IMR-90 (cell line): Measurements from ENCODE around the gene RAB3A. TPM values are rescaled to one million over a fixed set of nuclear protein-coding genes. Genes with fewer than 3 reads are reported as not detected.

Source experiments
- ATAC-seq: fragments of 200-7000 bp; cut with Tn5 transposase; 2 replicates; pipeline ENCODE4 v1.9.1; 2020; ENCODE audit warnings: low read depth, mild to moderate bottlenecking, moderate library complexity
- BruUV-seq: library from RNA; stranded (reverse); fragments of 400-500 nt; replicated peaks from 2 replicates; lab custom pipeline; 2021; lab: Mats Ljungman, UMichigan
- CTCF ChIA-PET: fragments of 300-600 bp; formaldehyde crosslinking; extraction: SDS; loops from one replicate; lab custom pipeline; 2021; ENCODE audit warnings: antibody characterized with exemption; lab: Yijun Ruan, JAX
- POLR2A ChIA-PET: fragments of 300-600 bp; sonication (Branson Sonifier 250); formaldehyde crosslinking; loops from one replicate; lab custom pipeline; 2022; ENCODE audit warnings: antibody characterized with exemption; ENCODE audit not compliant: unreplicated experiment; lab: Charles Lee
- DNase-seq: peaks from one replicate; pipeline ENCODE4 v3.0.0; 2013
- H2AFZ ChIP-seq: replicated peaks from 2 replicates; pipeline ENCODE3; 2013; ENCODE audit warnings: low read length, mild to moderate bottlenecking; ENCODE audit not compliant: poor library complexity
- H2AK5ac ChIP-seq: 2 replicates; pipeline ENCODE4 v1.6.1; 2013; ENCODE audit warnings: low read depth, low read length, inconsistent platforms
- H2AK9ac ChIP-seq: replicated peaks from 2 replicates; pipeline ENCODE3; 2013; ENCODE audit warnings: mild to moderate bottlenecking, low read depth, low read length, moderate library complexity; ENCODE audit not compliant: poor library complexity
- H2BK120ac ChIP-seq: 2 replicates; pipeline ENCODE4 v1.6.1; 2013; ENCODE audit warnings: low read depth, low read length, inconsistent platforms
- H2BK15ac ChIP-seq: 3 replicates; pipeline ENCODE4 v1.6.1; 2013; ENCODE audit warnings: low read depth, low read length, inconsistent platforms
- H2BK20ac ChIP-seq: 2 replicates; pipeline ENCODE4 v1.6.1; 2013; ENCODE audit warnings: low read depth, mild to moderate bottlenecking, inconsistent platforms, low read length, moderate library complexity
- H2BK5ac ChIP-seq: 2 replicates; pipeline ENCODE4 v1.6.1; 2013; ENCODE audit warnings: mild to moderate bottlenecking, low read depth, low read length, inconsistent platforms; ENCODE audit not compliant: poor library complexity, severe bottlenecking
- H3K14ac ChIP-seq: replicated peaks from 2 replicates; pipeline ENCODE4 v1.6.1; 2013; ENCODE audit warnings: low read depth, low read length, inconsistent platforms
- H3K18ac ChIP-seq: 2 replicates; pipeline ENCODE4 v1.6.1; 2013; ENCODE audit warnings: low read depth, low read length, control low read depth
- H3K23ac ChIP-seq: 2 replicates; pipeline ENCODE4 v1.6.1; 2013; ENCODE audit warnings: low read depth, low read length, inconsistent platforms
- H3K27ac ChIP-seq: 2 replicates; pipeline ENCODE4 v1.5.1; 2013; ENCODE audit warnings: mild to moderate bottlenecking, control low read depth, low read length; ENCODE audit not compliant: insufficient read depth
- H3K27me3 ChIP-seq: 2 replicates; pipeline ENCODE4 v1.6.1; 2013; ENCODE audit warnings: low read length; ENCODE audit not compliant: control insufficient read depth, insufficient read depth
- H3K36me3 ChIP-seq: 2 replicates; pipeline ENCODE4 v1.6.1; 2013; ENCODE audit warnings: low read length, mixed read lengths; ENCODE audit not compliant: control insufficient read depth, insufficient read depth
- H3K4ac ChIP-seq: 2 replicates; pipeline ENCODE4 v1.6.1; 2013; ENCODE audit warnings: low read depth, low read length, inconsistent platforms
- H3K4me1 ChIP-seq: 2 replicates; pipeline ENCODE4 v1.6.1; 2013; ENCODE audit warnings: low read length, mixed read lengths; ENCODE audit not compliant: control insufficient read depth, insufficient read depth
- H3K4me2 ChIP-seq: 2 replicates; pipeline ENCODE4 v1.6.1; 2013; ENCODE audit warnings: low read depth, mild to moderate bottlenecking, control low read depth, low read length, moderate library complexity
- H3K4me3 ChIP-seq: 2 replicates; pipeline ENCODE4 v1.5.1; 2013; ENCODE audit warnings: low read depth, mild to moderate bottlenecking, control low read depth, low read length, moderate library complexity; ENCODE audit not compliant: insufficient read depth
- H3K56ac ChIP-seq: 2 replicates; pipeline ENCODE4 v1.6.1; 2013; ENCODE audit warnings: low read length, inconsistent platforms; ENCODE audit not compliant: insufficient read depth; ENCODE audit errors: extremely low read depth
- H3K79me1 ChIP-seq, 2 experiments: 2 replicates each; pipeline ENCODE4 v1.6.1; 2013; ENCODE audit warnings: low read length in 2 of 2, inconsistent platforms in 1 of 2, low read depth in 1 of 2
- H3K9ac ChIP-seq: 2 replicates; pipeline ENCODE4 v1.6.1; 2013; ENCODE audit warnings: low read depth, low read length, control low read depth
- H3K9me1 ChIP-seq: 2 replicates; pipeline ENCODE4 v1.6.1; 2013; ENCODE audit warnings: low read length, inconsistent platforms; ENCODE audit not compliant: insufficient read depth
- H3K9me3 ChIP-seq: 2 replicates; pipeline ENCODE4 v1.6.1; 2013; ENCODE audit warnings: low read length; ENCODE audit not compliant: control insufficient read depth, insufficient read depth
- H4K20me1 ChIP-seq: 2 replicates; pipeline ENCODE4 v1.6.1; 2013; ENCODE audit warnings: low read length, inconsistent platforms; ENCODE audit not compliant: insufficient read depth
- H4K5ac ChIP-seq: 2 replicates; pipeline ENCODE4 v1.6.1; 2013; ENCODE audit warnings: mild to moderate bottlenecking, low read depth, low read length, control low read depth
- H4K8ac ChIP-seq, 2 experiments: 2 replicates each; pipeline ENCODE4 v1.6.1; 2013; ENCODE audit warnings: low read depth in 2 of 2, low read length in 2 of 2, control low read depth in 1 of 2, inconsistent platforms in 1 of 2
- H4K91ac ChIP-seq: 2 replicates; pipeline ENCODE4 v1.6.1; 2013; ENCODE audit warnings: low read depth, low read length, inconsistent platforms; ENCODE audit not compliant: insufficient read depth
- CHD1 ChIP-seq: IDR thresholded peaks from 2 replicates; pipeline ENCODE4 v1.6.1; 2012; ENCODE audit warnings: low read depth, low read length, improper control_type of control experiment
- MAFK ChIP-seq: IDR thresholded peaks from 2 replicates; pipeline ENCODE4 v1.6.1; 2012; ENCODE audit warnings: low read depth, low read length, improper control_type of control experiment
- NFE2L2 ChIP-seq: fragments of 150-350 bp; IDR thresholded peaks from 2 replicates; pipeline ENCODE4 v1.6.1; 2016; ENCODE audit warnings: low read depth, mild to moderate bottlenecking, low read length
- WGBS, 2 experiments: methylation state at CpG; one replicate each; pipeline versions ENCODE4 v1.1.5 to v1.1.7; 2013; ENCODE audit warnings: missing lambda C conversion rate in 2 of 2; ENCODE audit not compliant: insufficient read length in 1 of 2; ENCODE audit errors: extremely low coverage in 2 of 2; 5-methylcytosine and 5-hydroxymethylcytosine counted together
- dilution Hi-C: fragments of 300-500 bp; cut with HindIII; formaldehyde crosslinking; loops from one replicate; pipeline ENCODE4 v1.14.3; 2018; ENCODE audit warnings: low sequenced_read_pairs; ENCODE audit not compliant: unreplicated experiment
- in situ Hi-C: fragments of 300-500 bp; cut with MboI; formaldehyde crosslinking; loops from 3 replicates; pipeline ENCODE4 v1.14.3; 2019; ENCODE audit warnings: low sequenced_read_pairs, inconsistent platforms, mixed read lengths
- intact Hi-C: fragments of 100-400 bp; cut with micrococcal nuclease; formaldehyde crosslinking; loops from 2 replicates; pipeline ENCODE4 v1.10.0; 2022
- polyA plus RNA-seq, 3 experiments: library from polyadenylated mRNA; depleted of rRNA; stranded (reverse); fragments of >200 nt; gene quantifications; 2 replicates each; pipeline ENCODE4 v1.2.3, GENCODE V29; 2012; ENCODE audit warnings: low replicate concordance in 1 of 3
- total RNA-seq: library from RNA; depleted of rRNA; stranded (reverse); fragments of >200 nt; gene quantifications from 2 replicates; pipeline ENCODE4 v1.2.3, GENCODE V29; 2012
- TF ChIP-seq, protein P1 (sequence below): fragments of 150-350 bp; IDR thresholded peaks from 2 replicates; pipeline ENCODE4 v1.6.1; 2017; ENCODE audit warnings: mild to moderate bottlenecking, antibody characterized with exemption, low read length, low read depth

The RAB3A gene
- total and polyA plus RNA-seq, 2 of the 4 experiments (the other 2 are of a cell fraction): 3.0 to 13.6 TPM

- no peak for TF ChIP-seq CHD1
Observed at GRCh38 chr19:18191640-18192062, 12.2 kb downstream of the RAB3A start (continued).

- Histone ChIP-seq H3K9me1 (peaks cover 8% of the 10 kb centered on the region; the same call in 1 of the 2 replicates), H3K27me3 (peaks cover 5% of the 10 kb centered on the region; the same call in 1 of the 2 replicates), H2BK5ac (no peak overlapping the region), H2AFZ (no peak overlapping the region), H3K4me1 (peaks cover 8% of the 10 kb centered on the region), H3K27ac (no peak overlapping the region), H3K79me1 (peaks cover 7 to 15% of the 10 kb centered on the region in 2 experiments; a peak in 3 of 4 replicates), H3K36me3 (no peaks in the 10 kb centered on the region), H3K23ac (no peak overlapping the region), H2AK5ac (no peak overlapping the region), H3K4me2 (no peak overlapping the region), H3K9ac (no peak overlapping the region), H4K8ac (no peak overlapping the region), H4K5ac (no peak overlapping the region), H2BK120ac (no peak overlapping the region), H3K4ac (no peak overlapping the region), H3K56ac (no peak overlapping the region), H4K91ac (no peak overlapping the region), H2BK15ac (no peak overlapping the region), H2AK9ac (no peak overlapping the region), H3K14ac (no peak overlapping the region), H3K18ac (no peak overlapping the region), H3K9me3 (no peaks in the 10 kb centered on the region), H3K4me3 (no peak overlapping the region), H2BK20ac (no peak overlapping the region), H4K20me1 (peaks cover 8% of the 10 kb centered on the region)
- ChIA-PET CTCF (no interaction called here), POLR2A (no interaction called here)
- DNase-seq (no peak), ATAC-seq (no peak)
- in situ Hi-C loops (loop anchor here (10.0 kb wide), 2 partner anchors 135 to 225 kb away; partner anchors contain the start of genes LSM4 and SSBP4), intact Hi-C loops (no loop called here), dilution Hi-C loops (no loop called here)
- TF ChIP-seq, protein P1, sequence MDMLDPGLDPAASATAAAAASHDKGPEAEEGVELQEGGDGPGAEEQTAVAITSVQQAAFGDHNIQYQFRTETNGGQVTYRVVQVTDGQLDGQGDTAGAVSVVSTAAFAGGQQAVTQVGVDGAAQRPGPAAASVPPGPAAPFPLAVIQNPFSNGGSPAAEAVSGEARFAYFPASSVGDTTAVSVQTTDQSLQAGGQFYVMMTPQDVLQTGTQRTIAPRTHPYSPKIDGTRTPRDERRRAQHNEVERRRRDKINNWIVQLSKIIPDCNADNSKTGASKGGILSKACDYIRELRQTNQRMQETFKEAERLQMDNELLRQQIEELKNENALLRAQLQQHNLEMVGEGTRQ: no peak
- no peak for TF ChIP-seq MAFK
- TF ChIP-seq NFE2L2: no peak
- no CpG with 5 or more reads among the region's 4 CpGs for WGBS, 2 experiments
- no TSS peak for BruUV-seq
Observed at GRCh38 chr19:18190278-18190677, 13.6 kb downstream of the RAB3A start.
